Activated naive CD8-positive, alpha-beta T cell treated with anti-CD3 and anti-CD28 coated beads for 36 hours (primary cell): ENCODE results near the gene UNC93B1. TPM values are rescaled to one million over a fixed set of nuclear protein-coding genes. Genes with fewer than 3 reads are reported as not detected.
"Not testable (repeated sequence)": the region's sequence is repeated elsewhere in the genome, so short reads cannot be mapped to it uniquely, and the experiment has no call there.

Source experiments
- DNase-seq: peaks from one replicate; pipeline ENCODE4 v3.0.0; 2021
- H3K27ac Mint-ChIP-seq: one replicate; pipeline ENCODE4 v1.8.0; 2022; ENCODE audit warnings: mild to moderate bottlenecking, moderate library complexity, mixed read lengths
- H3K27me3 Mint-ChIP-seq: one replicate; pipeline ENCODE4 v1.8.0; 2022; ENCODE audit warnings: mild to moderate bottlenecking, mixed read lengths
- H3K36me3 Mint-ChIP-seq: one replicate; pipeline ENCODE4 v1.8.0; 2021; ENCODE audit warnings: mild to moderate bottlenecking, mixed read lengths
- H3K4me1 Mint-ChIP-seq: one replicate; pipeline ENCODE4 v1.8.0; 2021; ENCODE audit warnings: mixed read lengths
- H3K4me3 Mint-ChIP-seq: one replicate; pipeline ENCODE4 v1.8.0; 2022; ENCODE audit warnings: mild to moderate bottlenecking, moderate library complexity, mixed read lengths
- H3K9me3 Mint-ChIP-seq: one replicate; pipeline ENCODE4 v1.8.0; 2022; ENCODE audit warnings: mixed read lengths
- total RNA-seq, 2 experiments: library from RNA; stranded (reverse); gene quantifications; one replicate each; pipeline ENCODE4 v1.2.3, GENCODE V29; 2021

UNC93B1 gene
- total RNA-seq, 2 experiments from 2014 or later = 11.6 to 13.1 TPM

GRCh38 chr11:67974746-67975145 lies 29.2 kb downstream of the UNC93B1 start:
- H3K9me3 Mint-ChIP-seq, H3K4me3 Mint-ChIP-seq: not testable (repeated sequence)

GRCh38 chr11:67965830-67966348 lies 38.0 kb downstream of the UNC93B1 start:
- not testable (repeated sequence) for H3K27me3 Mint-ChIP-seq, H3K27ac Mint-ChIP-seq, DNase-seq, H3K4me3 Mint-ChIP-seq, H3K9me3 Mint-ChIP-seq, H3K4me1 Mint-ChIP-seq, H3K36me3 Mint-ChIP-seq

More at GRCh38 chr11:67974746-67975145, 29.2 kb downstream of the UNC93B1 start:
- not testable (repeated sequence) for H3K36me3 Mint-ChIP-seq, H3K27ac Mint-ChIP-seq, DNase-seq, H3K4me1 Mint-ChIP-seq
- peaks cover 15% of the 10 kb centered on the region for H3K27me3 Mint-ChIP-seq

GRCh38 chr11:67964746-67965145 lies 39.2 kb downstream of the UNC93B1 start:
- not testable (repeated sequence) for H3K4me1 Mint-ChIP-seq, H3K36me3 Mint-ChIP-seq, DNase-seq, H3K4me3 Mint-ChIP-seq, H3K27ac Mint-ChIP-seq, H3K9me3 Mint-ChIP-seq, H3K27me3 Mint-ChIP-seq

- not testable (repeated sequence) for H3K4me1 Mint-ChIP-seq, DNase-seq, H3K36me3 Mint-ChIP-seq, H3K27me3 Mint-ChIP-seq, H3K4me3 Mint-ChIP-seq, H3K9me3 Mint-ChIP-seq, H3K27ac Mint-ChIP-seq
Observed at GRCh38 chr11:67963879-67964278, 40.0 kb downstream of the UNC93B1 start.

GRCh38 chr11:67963217-67963616 lies 40.7 kb downstream of the UNC93B1 start:
- not testable (repeated sequence) for DNase-seq, H3K9me3 Mint-ChIP-seq, H3K36me3 Mint-ChIP-seq, H3K4me3 Mint-ChIP-seq, H3K4me1 Mint-ChIP-seq, H3K27ac Mint-ChIP-seq
- H3K27me3 Mint-ChIP-seq = peaks cover 12% of the 10 kb centered on the region

GRCh38 chr11:67956236-67956635 lies 47.7 kb downstream of the UNC93B1 start:
- DNase-seq, H3K36me3 Mint-ChIP-seq, H3K27ac Mint-ChIP-seq, H3K4me3 Mint-ChIP-seq, H3K4me1 Mint-ChIP-seq, H3K9me3 Mint-ChIP-seq: not testable (repeated sequence)
- H3K27me3 Mint-ChIP-seq = peaks cover 46% of the 10 kb centered on the region

GRCh38 chr11:67955461-67956007 lies 48.4 kb downstream of the UNC93B1 start:
- DNase-seq = peak; percentile 85
- not testable (repeated sequence) for H3K27ac Mint-ChIP-seq, H3K4me1 Mint-ChIP-seq, H3K9me3 Mint-ChIP-seq, H3K36me3 Mint-ChIP-seq
- Mint-ChIP-seq H3K27me3 (peaks cover 46% of the 10 kb centered on the region), H3K4me3 (peak overlapping the region; percentile 82)

GRCh38 chr11:67954971-67955370 lies 48.9 kb downstream of the UNC93B1 start:
- not testable (repeated sequence) for H3K4me1 Mint-ChIP-seq, H3K27ac Mint-ChIP-seq, H3K36me3 Mint-ChIP-seq, DNase-seq, H3K9me3 Mint-ChIP-seq
- Mint-ChIP-seq H3K4me3 (peak overlapping the region; percentile 72), H3K27me3 (peaks cover 46% of the 10 kb centered on the region)

- not testable (repeated sequence) for DNase-seq, H3K9me3 Mint-ChIP-seq, H3K4me3 Mint-ChIP-seq, H3K4me1 Mint-ChIP-seq, H3K27ac Mint-ChIP-seq, H3K36me3 Mint-ChIP-seq
- peaks cover 41% of the 10 kb centered on the region for H3K27me3 Mint-ChIP-seq
Observed at GRCh38 chr11:67954251-67954650, 49.6 kb downstream of the UNC93B1 start.

GRCh38 chr11:67950705-67951104 lies 53.2 kb downstream of the UNC93B1 start:
- H3K4me1 Mint-ChIP-seq, H3K36me3 Mint-ChIP-seq: not testable (repeated sequence)

GRCh38 chr11:67947785-67948184 lies 56.1 kb downstream of the UNC93B1 start:
- not testable (repeated sequence) for H3K36me3 Mint-ChIP-seq, H3K4me3 Mint-ChIP-seq, H3K27me3 Mint-ChIP-seq, H3K27ac Mint-ChIP-seq, DNase-seq, H3K9me3 Mint-ChIP-seq, H3K4me1 Mint-ChIP-seq

More at GRCh38 chr11:67950705-67951104, 53.2 kb downstream of the UNC93B1 start:
- H3K4me3 Mint-ChIP-seq, H3K9me3 Mint-ChIP-seq, DNase-seq, H3K27ac Mint-ChIP-seq: not testable (repeated sequence)
- H3K27me3 Mint-ChIP-seq = peaks cover 17% of the 10 kb centered on the region

GRCh38 chr11:67946403-67946802 lies 57.5 kb downstream of the UNC93B1 start:
- DNase-seq, H3K4me1 Mint-ChIP-seq, H3K4me3 Mint-ChIP-seq: not testable (repeated sequence)

GRCh38 chr11:67943406-67943805 lies 60.5 kb downstream of the UNC93B1 start:
- not testable (repeated sequence) for H3K9me3 Mint-ChIP-seq, H3K4me1 Mint-ChIP-seq, H3K27me3 Mint-ChIP-seq, H3K36me3 Mint-ChIP-seq, H3K27ac Mint-ChIP-seq, H3K4me3 Mint-ChIP-seq, DNase-seq

More at GRCh38 chr11:67946403-67946802, 57.5 kb downstream of the UNC93B1 start:
- not testable (repeated sequence) for H3K9me3 Mint-ChIP-seq, H3K36me3 Mint-ChIP-seq, H3K27ac Mint-ChIP-seq, H3K27me3 Mint-ChIP-seq

Other genes starting within 250 kb of the UNC93B1 start
- not detected for gene ALDH3B1, start 6.2 kb upstream of the UNC93B1 start, total RNA-seq
- 100 to 1,000 TPM; 109 to 126 TPM for gene NDUFS8, start 26.6 kb upstream of the UNC93B1 start, total RNA-seq
- 100 to 1,000 TPM; 108 to 113 TPM for gene TCIRG1, start 34.9 kb upstream of the UNC93B1 start, total RNA-seq
- gene CHKA, start 117.3 kb upstream of the UNC93B1 start, total RNA-seq = 10 to 100 TPM; 17.6 to 17.8 TPM
- 10 to 100 TPM; 15.7 to 18.4 TPM for gene KMT5B, start 209.2 kb upstream of the UNC93B1 start, total RNA-seq